Neutrophil (primary cell): ENCODE results near the gene RPTOR.

Experiments used
- H3K27ac ChIP-seq: fragments of 200-600 bp; sonication (generic); 2 replicates; pipeline ENCODE4 v1.5.1; 2016; ENCODE audit warnings: mild to moderate bottlenecking, moderate library complexity
- H3K27me3 ChIP-seq: fragments of 200-600 bp; sonication (generic); 2 replicates; pipeline ENCODE4 v1.6.0; 2016; ENCODE audit warnings: mild to moderate bottlenecking
- H3K36me3 ChIP-seq: fragments of 200-600 bp; sonication (generic); 2 replicates; pipeline ENCODE4 v1.5.1; 2017
- H3K4me1 ChIP-seq, 2 experiments: fragments of 200-600 bp in 1 of 2; sonication (generic) in 1 of 2; 1 replicate in 1 of 2; 2 replicates in 1 of 2; pipeline versions ENCODE4 v1.5.1 to v1.6.1; 2013 to 2016; ENCODE audit warnings: low read depth in 1 of 2, low read length in 1 of 2, mild to moderate bottlenecking in 1 of 2, moderate library complexity in 1 of 2; ENCODE audit not compliant: control insufficient read depth in 1 of 2, insufficient read depth in 1 of 2
- H3K4me3 ChIP-seq, 2 experiments: fragments of 200-600 bp in 1 of 2; sonication (generic) in 1 of 2; 1 replicate in 1 of 2; 2 replicates in 1 of 2; pipeline ENCODE4 v1.5.1; 2013 to 2016; ENCODE audit warnings: low read depth in 1 of 2, low read length in 1 of 2, mild to moderate bottlenecking in 1 of 2, moderate library complexity in 1 of 2
- H3K9me3 ChIP-seq: fragments of 200-600 bp; sonication (generic); 2 replicates; pipeline ENCODE4 v1.5.1; 2016
- CTCF ChIP-seq: fragments of 200-600 bp; sonication (generic); IDR thresholded peaks from 2 replicates; pipeline ENCODE4 v1.5.1; 2016; ENCODE audit warnings: antibody characterized with exemption

Gene RPTOR

DNA sequence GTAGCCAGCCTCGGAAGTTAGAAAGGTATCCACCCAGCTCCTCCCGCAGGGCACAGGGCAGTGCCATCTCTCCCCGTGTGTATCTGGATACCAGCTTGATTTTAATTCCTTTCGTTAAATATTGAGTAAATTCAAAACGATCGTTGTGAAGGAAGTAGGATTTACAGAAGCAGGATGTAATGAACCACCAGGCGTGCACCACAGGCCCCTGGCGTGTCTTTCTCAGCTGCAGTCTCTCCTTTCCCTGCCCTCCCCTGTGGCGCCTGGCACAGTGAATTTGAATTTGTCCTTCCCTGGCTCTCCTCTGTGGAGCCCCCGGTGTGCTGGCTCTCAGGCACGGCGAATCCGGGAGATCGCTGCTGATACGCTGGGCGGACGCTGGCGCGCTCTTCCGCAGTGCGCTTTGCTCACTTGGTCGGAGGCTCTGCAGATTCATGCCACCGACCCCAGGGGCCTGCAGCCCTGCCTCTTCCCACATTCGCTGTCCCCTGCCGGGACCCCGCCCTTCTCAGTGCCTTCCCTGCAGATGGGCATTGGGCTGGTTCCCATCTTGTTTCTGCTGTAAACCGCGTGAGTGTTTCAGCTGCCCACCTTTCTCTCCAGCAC lies 164.6 kb downstream of the RPTOR start:
- Histone ChIP-seq H3K4me1 (peaks cover 30 to 31% of the 10 kb centered on the region in 2 experiments), H3K9me3 (no peaks in the 10 kb centered on the region), H3K27ac (no peak overlapping the region), H3K36me3 (no peaks in the 10 kb centered on the region), H3K4me3 (no peak overlapping the region), H3K27me3 (no peaks in the 10 kb centered on the region)
- TF ChIP-seq CTCF: no peak

DNA sequence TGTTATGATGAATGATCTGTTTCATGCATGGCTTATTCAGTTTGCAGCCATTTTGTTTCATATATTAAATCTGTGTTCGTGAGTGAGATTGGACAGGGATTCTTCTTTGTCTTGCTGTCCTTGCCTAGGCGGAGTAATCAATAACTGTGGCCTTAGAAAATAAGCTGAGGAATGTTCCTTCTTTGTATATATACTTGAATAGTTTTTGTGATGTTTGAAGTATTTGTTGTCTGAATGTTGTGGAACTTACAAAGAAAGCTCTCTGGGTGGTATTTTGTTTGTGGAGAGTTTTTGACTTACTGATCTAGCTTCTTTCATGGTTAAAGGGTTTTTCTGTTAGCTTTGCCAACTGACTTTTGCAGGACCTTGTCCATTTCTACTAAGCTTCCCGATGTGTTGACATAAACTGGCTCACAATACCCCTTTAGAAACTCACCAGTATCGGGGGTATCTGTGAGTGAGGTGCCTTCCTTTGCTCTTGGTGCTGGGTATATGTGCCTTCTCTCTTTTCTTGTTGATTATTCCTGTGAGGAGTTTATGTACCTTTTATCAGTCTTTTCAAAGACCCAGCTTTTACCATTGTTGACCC lies 166.2 kb downstream of the RPTOR start:
- no peak for TF ChIP-seq CTCF
- Histone ChIP-seq H3K9me3 (no peaks in the 10 kb centered on the region), H3K4me3 (no peak overlapping the region), H3K4me1 (peaks cover 22 to 23% of the 10 kb centered on the region in 2 experiments), H3K36me3 (no peaks in the 10 kb centered on the region), H3K27ac (no peak overlapping the region), H3K27me3 (no peaks in the 10 kb centered on the region)

GRCh38 chr17:80712089-80712488 lies 167.5 kb downstream of the RPTOR start:
- no peak overlapping the region for H3K27ac ChIP-seq
- H3K4me3 ChIP-seq: no peak overlapping the region
- H3K36me3 ChIP-seq: no peaks in the 10 kb centered on the region
- no peak for TF ChIP-seq CTCF
- no peaks in the 10 kb centered on the region for H3K27me3 ChIP-seq
- no peaks in the 10 kb centered on the region for H3K9me3 ChIP-seq
- H3K4me1 ChIP-seq: peaks cover 22 to 23% of the 10 kb centered on the region in 2 experiments

GRCh38 chr17:80712606-80713005 lies 168.0 kb downstream of the RPTOR start:
- no peaks in the 10 kb centered on the region for H3K9me3 ChIP-seq
- no peak overlapping the region for H3K27ac ChIP-seq
- no peak for TF ChIP-seq CTCF
- no peaks in the 10 kb centered on the region for H3K36me3 ChIP-seq
- no peak overlapping the region for H3K4me3 ChIP-seq
- peaks cover 20 to 22% of the 10 kb centered on the region in 2 experiments for H3K4me1 ChIP-seq
- H3K27me3 ChIP-seq: no peaks in the 10 kb centered on the region

- no peak overlapping the region for H3K27ac ChIP-seq
- H3K27me3 ChIP-seq: no peaks in the 10 kb centered on the region
- no peaks in the 10 kb centered on the region for H3K9me3 ChIP-seq
- H3K4me3 ChIP-seq: no peak overlapping the region
- no peaks in the 10 kb centered on the region for H3K36me3 ChIP-seq
- H3K4me1 ChIP-seq: peaks cover 0 to 1% of the 10 kb centered on the region in 2 experiments
- TF ChIP-seq CTCF: no peak
These were observed 172.5 kb downstream of the RPTOR start for GRCh38 chr17:80716986-80717719.
